HEK293 (cell line): ENCODE data around the gene PJA2.
A peak's percentile ranks its signal among the peaks of the same experiment; 100 is the strongest.

Experiments used
- ELK4 ChIP-seq: IDR thresholded peaks from 2 replicates; pipeline ENCODE4 v1.6.1; 2011; ENCODE audit warnings: mild to moderate bottlenecking, low read depth, low read length, borderline replicate concordance
- GFI1B ChIP-seq: fragments of 450-650 bp; formaldehyde crosslinking; IDR thresholded peaks from 2 replicates; pipeline ENCODE4 v1.5.1; 2016; ENCODE audit warnings: missing biosample characterization, missing genetic modification characterization
- HOXC10 ChIP-seq: sonication (generic); formaldehyde crosslinking; IDR thresholded peaks from 2 replicates; pipeline ENCODE4 v1.8.1; 2023; ENCODE audit warnings: mild to moderate bottlenecking, missing genetic modification reagents
- KLF7 ChIP-seq: fragments of 450-650 bp; formaldehyde crosslinking; IDR thresholded peaks from 2 replicates; pipeline ENCODE4 v1.5.1; 2016; ENCODE audit warnings: missing biosample characterization, missing genetic modification characterization, borderline replicate concordance
- OSR2 ChIP-seq: fragments of 450-650 bp; formaldehyde crosslinking; IDR thresholded peaks from 2 replicates; pipeline ENCODE4 v1.5.1; 2016; ENCODE audit warnings: missing biosample characterization, missing genetic modification characterization
- SCRT1 ChIP-seq: fragments of 450-650 bp; formaldehyde crosslinking; IDR thresholded peaks from 2 replicates; pipeline ENCODE4 v1.5.1; 2016; ENCODE audit warnings: missing biosample characterization, missing genetic modification characterization, borderline replicate concordance
- SCRT2 ChIP-seq: fragments of 450-650 bp; formaldehyde crosslinking; IDR thresholded peaks from 2 replicates; pipeline ENCODE4 v1.5.1; 2016; ENCODE audit warnings: missing biosample characterization, missing genetic modification characterization
- SP7 ChIP-seq: fragments of 450-650 bp; formaldehyde crosslinking; IDR thresholded peaks from 2 replicates; pipeline ENCODE4 v1.5.1; 2016; ENCODE audit warnings: missing biosample characterization, missing genetic modification characterization
- ZBTB21 ChIP-seq: fragments of 450-650 bp; formaldehyde crosslinking; IDR thresholded peaks from 2 replicates; pipeline ENCODE4 v1.5.1; 2017; ENCODE audit warnings: missing biosample characterization, missing genetic modification characterization
- ZFP37 ChIP-seq: fragments of 450-650 bp; formaldehyde crosslinking; IDR thresholded peaks from 2 replicates; pipeline ENCODE4 v1.5.1; 2016; ENCODE audit warnings: missing biosample characterization, missing genetic modification characterization
- ZIC2 ChIP-seq: fragments of 450-650 bp; formaldehyde crosslinking; IDR thresholded peaks from 2 replicates; pipeline ENCODE4 v1.5.1; 2016; ENCODE audit warnings: missing biosample characterization, missing genetic modification characterization
- ZNF133 ChIP-seq: fragments of 450-650 bp; formaldehyde crosslinking; IDR thresholded peaks from 2 replicates; pipeline ENCODE4 v1.5.1; 2016; ENCODE audit warnings: missing biosample characterization, missing genetic modification characterization
- ZNF148 ChIP-seq: fragments of 450-650 bp; formaldehyde crosslinking; IDR thresholded peaks from 2 replicates; pipeline ENCODE4 v1.5.0; 2017; ENCODE audit warnings: missing biosample characterization, missing genetic modification characterization, borderline replicate concordance
- ZNF174 ChIP-seq: fragments of 450-650 bp; formaldehyde crosslinking; IDR thresholded peaks from 2 replicates; pipeline ENCODE4 v1.5.0; 2017; ENCODE audit warnings: missing biosample characterization, mild to moderate bottlenecking, missing genetic modification characterization
- ZNF221 ChIP-seq: fragments of 450-650 bp; formaldehyde crosslinking; IDR thresholded peaks from 2 replicates; pipeline ENCODE4 v1.5.1; 2017; ENCODE audit warnings: missing biosample characterization, missing genetic modification characterization, borderline replicate concordance
- ZNF23 ChIP-seq: fragments of 450-650 bp; formaldehyde crosslinking; IDR thresholded peaks from 2 replicates; pipeline ENCODE4 v1.5.1; 2016; ENCODE audit warnings: missing biosample characterization, missing genetic modification characterization, borderline replicate concordance
- ZNF266 ChIP-seq: fragments of 450-650 bp; formaldehyde crosslinking; IDR thresholded peaks from 2 replicates; pipeline ENCODE4 v1.5.1; 2016; ENCODE audit warnings: missing biosample characterization, missing genetic modification characterization, low read depth
- ZNF350 ChIP-seq: fragments of 450-650 bp; formaldehyde crosslinking; IDR thresholded peaks from 2 replicates; pipeline ENCODE4 v1.5.0; 2017; ENCODE audit warnings: missing biosample characterization, mild to moderate bottlenecking, missing genetic modification characterization
- ZNF423 ChIP-seq: fragments of 450-650 bp; formaldehyde crosslinking; IDR thresholded peaks from 2 replicates; pipeline ENCODE4 v1.5.1; 2016; ENCODE audit warnings: missing biosample characterization, missing genetic modification characterization
- ZNF433 ChIP-seq: fragments of 450-650 bp; formaldehyde crosslinking; IDR thresholded peaks from 2 replicates; pipeline ENCODE4 v1.5.1; 2016; ENCODE audit warnings: missing biosample characterization, missing genetic modification characterization, low read depth
- ZNF48 ChIP-seq: fragments of 450-650 bp; formaldehyde crosslinking; IDR thresholded peaks from 2 replicates; pipeline ENCODE4 v1.5.1; 2016; ENCODE audit warnings: missing biosample characterization, missing genetic modification characterization
- ZNF530 ChIP-seq: fragments of 450-650 bp; formaldehyde crosslinking; IDR thresholded peaks from 2 replicates; pipeline ENCODE4 v1.5.1; 2016; ENCODE audit warnings: low read depth, missing biosample characterization, missing genetic modification characterization
- ZNF629 ChIP-seq: fragments of 450-650 bp; formaldehyde crosslinking; IDR thresholded peaks from 2 replicates; pipeline ENCODE4 v1.5.1; 2017; ENCODE audit warnings: missing biosample characterization, missing genetic modification characterization
- ZNF660 ChIP-seq: fragments of 450-650 bp; IDR thresholded peaks from 2 replicates; pipeline ENCODE4 v1.5.1; 2018; ENCODE audit warnings: missing biosample characterization, mild to moderate bottlenecking, missing genetic modification characterization
- ZSCAN5A ChIP-seq: fragments of 450-650 bp; formaldehyde crosslinking; IDR thresholded peaks from 2 replicates; pipeline ENCODE4 v1.5.1; 2016; ENCODE audit warnings: missing biosample characterization, missing genetic modification characterization
- TF ChIP-seq, protein P1 (sequence below): fragments of 450-650 bp; formaldehyde crosslinking; IDR thresholded peaks from 2 replicates; pipeline ENCODE4 v1.5.1; 2016; ENCODE audit warnings: missing biosample characterization, missing genetic modification characterization
- TF ChIP-seq, protein P2 (sequence below): fragments of 450-650 bp; formaldehyde crosslinking; IDR thresholded peaks from 2 replicates; pipeline ENCODE4 v1.5.1; 2016; ENCODE audit warnings: missing biosample characterization, missing genetic modification characterization
- TF ChIP-seq, protein P3 (sequence below): fragments of 450-650 bp; formaldehyde crosslinking; IDR thresholded peaks from 2 replicates; pipeline ENCODE4 v1.5.1; 2016; ENCODE audit warnings: missing biosample characterization, missing genetic modification characterization, low read depth

Gene PJA2

GRCh38 chr5:109408991-109409843 lies 557 bp downstream of the PJA2 start (continued):
- TF ChIP-seq ZNF148 (tag by site-specific recombination) (no peak), ZSCAN5A (peak; percentile 19; the same call in 1 of the 2 replicates), OSR2 (no peak), SCRT1 (tag by site-specific recombination) (no peak), ZNF23 (tag by site-specific recombination) (no peak), ZNF221 (tag by site-specific recombination) (no peak), KLF7 (tag by site-specific recombination) (peak; percentile 78; the same call in 1 of the 2 replicates), ZFP37 (peak; percentile 80; the same call in 1 of the 2 replicates), ZNF530 (tag by site-specific recombination) (no peak), HOXC10 (no peak), SCRT2 (tag by site-specific recombination) (peak; percentile 54; the same call in 1 of the 2 replicates), ZNF48 (tag by site-specific recombination) (no peak), GFI1B (tag by site-specific recombination) (no peak; the same call in 1 of the 2 replicates), ZNF660 (tag by site-specific recombination) (peak; percentile 90), ZNF266 (no peak), ZNF133 (no peak), ZBTB21 (tag by site-specific recombination) (0 out of 2 replicates have a peak, but pooled peaks have one; percentile 44), SP7 (tag by site-specific recombination) (peak; percentile 70), ZNF433 (no peak), ZNF629 (peak; percentile 67), ZNF174 (tag by site-specific recombination) (no peak), ZIC2 (peak; percentile 38), ELK4 (no peak), ZNF423 (tag by site-specific recombination) (peak; percentile 34; the same call in 1 of the 2 replicates), ZNF350 (no peak)
- TF ChIP-seq, protein P1, sequence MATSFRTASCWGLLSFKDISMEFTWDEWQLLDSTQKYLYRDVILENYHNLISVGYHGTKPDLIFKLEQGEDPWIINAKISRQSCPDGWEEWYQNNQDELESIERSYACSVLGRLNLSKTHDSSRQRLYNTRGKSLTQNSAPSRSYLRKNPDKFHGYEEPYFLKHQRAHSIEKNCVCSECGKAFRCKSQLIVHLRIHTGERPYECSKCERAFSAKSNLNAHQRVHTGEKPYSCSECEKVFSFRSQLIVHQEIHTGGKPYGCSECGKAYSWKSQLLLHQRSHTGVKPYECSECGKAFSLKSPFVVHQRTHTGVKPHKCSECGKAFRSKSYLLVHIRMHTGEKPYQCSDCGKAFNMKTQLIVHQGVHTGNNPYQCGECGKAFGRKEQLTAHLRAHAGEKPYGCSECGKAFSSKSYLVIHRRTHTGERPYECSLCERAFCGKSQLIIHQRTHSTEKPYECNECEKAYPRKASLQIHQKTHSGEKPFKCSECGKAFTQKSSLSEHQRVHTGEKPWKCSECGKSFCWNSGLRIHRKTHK = no peak
- TF ChIP-seq, protein P2, sequence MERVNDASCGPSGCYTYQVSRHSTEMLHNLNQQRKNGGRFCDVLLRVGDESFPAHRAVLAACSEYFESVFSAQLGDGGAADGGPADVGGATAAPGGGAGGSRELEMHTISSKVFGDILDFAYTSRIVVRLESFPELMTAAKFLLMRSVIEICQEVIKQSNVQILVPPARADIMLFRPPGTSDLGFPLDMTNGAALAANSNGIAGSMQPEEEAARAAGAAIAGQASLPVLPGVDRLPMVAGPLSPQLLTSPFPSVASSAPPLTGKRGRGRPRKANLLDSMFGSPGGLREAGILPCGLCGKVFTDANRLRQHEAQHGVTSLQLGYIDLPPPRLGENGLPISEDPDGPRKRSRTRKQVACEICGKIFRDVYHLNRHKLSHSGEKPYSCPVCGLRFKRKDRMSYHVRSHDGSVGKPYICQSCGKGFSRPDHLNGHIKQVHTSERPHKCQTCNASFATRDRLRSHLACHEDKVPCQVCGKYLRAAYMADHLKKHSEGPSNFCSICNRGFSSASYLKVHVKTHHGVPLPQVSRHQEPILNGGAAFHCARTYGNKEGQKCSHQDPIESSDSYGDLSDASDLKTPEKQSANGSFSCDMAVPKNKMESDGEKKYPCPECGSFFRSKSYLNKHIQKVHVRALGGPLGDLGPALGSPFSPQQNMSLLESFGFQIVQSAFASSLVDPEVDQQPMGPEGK (tag by site-specific recombination) = peak; percentile 97
- TF ChIP-seq, protein P3, sequence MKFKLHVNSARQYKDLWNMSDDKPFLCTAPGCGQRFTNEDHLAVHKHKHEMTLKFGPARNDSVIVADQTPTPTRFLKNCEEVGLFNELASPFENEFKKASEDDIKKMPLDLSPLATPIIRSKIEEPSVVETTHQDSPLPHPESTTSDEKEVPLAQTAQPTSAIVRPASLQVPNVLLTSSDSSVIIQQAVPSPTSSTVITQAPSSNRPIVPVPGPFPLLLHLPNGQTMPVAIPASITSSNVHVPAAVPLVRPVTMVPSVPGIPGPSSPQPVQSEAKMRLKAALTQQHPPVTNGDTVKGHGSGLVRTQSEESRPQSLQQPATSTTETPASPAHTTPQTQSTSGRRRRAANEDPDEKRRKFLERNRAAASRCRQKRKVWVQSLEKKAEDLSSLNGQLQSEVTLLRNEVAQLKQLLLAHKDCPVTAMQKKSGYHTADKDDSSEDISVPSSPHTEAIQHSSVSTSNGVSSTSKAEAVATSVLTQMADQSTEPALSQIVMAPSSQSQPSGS (tag by site-specific recombination) = no peak
